HCT116 (cell line): ENCODE data around the gene CREB3L1.

ENCODE experiments used
- JUND ChIP-seq: IDR thresholded peaks from 2 replicates; pipeline ENCODE4 v1.6.1; 2012
- POLR2A ChIP-seq: IDR thresholded peaks from 2 replicates; pipeline ENCODE4 v1.7.0; 2011; ENCODE audit warnings: borderline replicate concordance; ENCODE audit not compliant: insufficient read depth, insufficient read length; ENCODE audit errors: extremely low read depth
- POLR2AphosphoS5 ChIP-seq: IDR thresholded peaks from 2 replicates; pipeline ENCODE4 v1.6.1; 2011; ENCODE audit warnings: mild to moderate bottlenecking, low read depth, low read length, moderate library complexity
- RAD21 ChIP-seq: IDR thresholded peaks from 2 replicates; pipeline ENCODE4 v1.6.1; 2012; ENCODE audit warnings: low read depth, mild to moderate bottlenecking
- TF ChIP-seq, protein P1 (sequence below), 3 experiments: fragments of 200-600 bp in 1 of 3; sonication (generic) in 1 of 3; IDR thresholded peaks in 2 of 3; conservative IDR thresholded peaks in 1 of 3; 2 replicates each; pipeline ENCODE4 v1.5.1; 2012 to 2017; ENCODE audit warnings: low read depth in 2 of 3, low read length in 2 of 3, antibody characterized with exemption in 1 of 3, borderline replicate concordance in 1 of 3, control low read depth in 1 of 3, mild to moderate bottlenecking in 1 of 3, mixed read lengths in 1 of 3, mixed run types in 1 of 3, moderate library complexity in 1 of 3; ENCODE audit not compliant: insufficient read depth in 1 of 3
- TF ChIP-seq, protein P2 (sequence below): IDR thresholded peaks from 2 replicates; pipeline ENCODE4 v1.6.1; 2012

GRCh38 chr11:46343520-46343919, 66.1 kb downstream of the CREB3L1 start:
- TF ChIP-seq RAD21 (no peak), POLR2A (no peak), POLR2AphosphoS5 (no peak), JUND (no peak)
- TF ChIP-seq, protein P1, sequence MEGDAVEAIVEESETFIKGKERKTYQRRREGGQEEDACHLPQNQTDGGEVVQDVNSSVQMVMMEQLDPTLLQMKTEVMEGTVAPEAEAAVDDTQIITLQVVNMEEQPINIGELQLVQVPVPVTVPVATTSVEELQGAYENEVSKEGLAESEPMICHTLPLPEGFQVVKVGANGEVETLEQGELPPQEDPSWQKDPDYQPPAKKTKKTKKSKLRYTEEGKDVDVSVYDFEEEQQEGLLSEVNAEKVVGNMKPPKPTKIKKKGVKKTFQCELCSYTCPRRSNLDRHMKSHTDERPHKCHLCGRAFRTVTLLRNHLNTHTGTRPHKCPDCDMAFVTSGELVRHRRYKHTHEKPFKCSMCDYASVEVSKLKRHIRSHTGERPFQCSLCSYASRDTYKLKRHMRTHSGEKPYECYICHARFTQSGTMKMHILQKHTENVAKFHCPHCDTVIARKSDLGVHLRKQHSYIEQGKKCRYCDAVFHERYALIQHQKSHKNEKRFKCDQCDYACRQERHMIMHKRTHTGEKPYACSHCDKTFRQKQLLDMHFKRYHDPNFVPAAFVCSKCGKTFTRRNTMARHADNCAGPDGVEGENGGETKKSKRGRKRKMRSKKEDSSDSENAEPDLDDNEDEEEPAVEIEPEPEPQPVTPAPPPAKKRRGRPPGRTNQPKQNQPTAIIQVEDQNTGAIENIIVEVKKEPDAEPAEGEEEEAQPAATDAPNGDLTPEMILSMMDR (IDR thresholded peaks at IDR 0.05 in 2 of 3, conservative IDR thresholded peaks at IDR 0.05 in 1 of 3; ENCODE audit: borderline replicate concordance in 1 of 3, insufficient read depth in 1 of 3, low read depth in 2 of 3, low read length in 2 of 3), result no peak
- TF ChIP-seq, protein P2, sequence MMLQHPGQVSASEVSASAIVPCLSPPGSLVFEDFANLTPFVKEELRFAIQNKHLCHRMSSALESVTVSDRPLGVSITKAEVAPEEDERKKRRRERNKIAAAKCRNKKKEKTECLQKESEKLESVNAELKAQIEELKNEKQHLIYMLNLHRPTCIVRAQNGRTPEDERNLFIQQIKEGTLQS, result no peak
